ENCODE data around the gene SH3BP4. TPM values are rescaled to one million over a fixed set of nuclear protein-coding genes. Genes with fewer than 3 reads are reported as not detected.

SH3BP4 gene
- total and polyA plus RNA-seq, 2 of the 13 experiments (the other 11 are each of a cell fraction or from before 2014, with no cell fraction given): 34.6 to 99.1 TPM

DNA sequence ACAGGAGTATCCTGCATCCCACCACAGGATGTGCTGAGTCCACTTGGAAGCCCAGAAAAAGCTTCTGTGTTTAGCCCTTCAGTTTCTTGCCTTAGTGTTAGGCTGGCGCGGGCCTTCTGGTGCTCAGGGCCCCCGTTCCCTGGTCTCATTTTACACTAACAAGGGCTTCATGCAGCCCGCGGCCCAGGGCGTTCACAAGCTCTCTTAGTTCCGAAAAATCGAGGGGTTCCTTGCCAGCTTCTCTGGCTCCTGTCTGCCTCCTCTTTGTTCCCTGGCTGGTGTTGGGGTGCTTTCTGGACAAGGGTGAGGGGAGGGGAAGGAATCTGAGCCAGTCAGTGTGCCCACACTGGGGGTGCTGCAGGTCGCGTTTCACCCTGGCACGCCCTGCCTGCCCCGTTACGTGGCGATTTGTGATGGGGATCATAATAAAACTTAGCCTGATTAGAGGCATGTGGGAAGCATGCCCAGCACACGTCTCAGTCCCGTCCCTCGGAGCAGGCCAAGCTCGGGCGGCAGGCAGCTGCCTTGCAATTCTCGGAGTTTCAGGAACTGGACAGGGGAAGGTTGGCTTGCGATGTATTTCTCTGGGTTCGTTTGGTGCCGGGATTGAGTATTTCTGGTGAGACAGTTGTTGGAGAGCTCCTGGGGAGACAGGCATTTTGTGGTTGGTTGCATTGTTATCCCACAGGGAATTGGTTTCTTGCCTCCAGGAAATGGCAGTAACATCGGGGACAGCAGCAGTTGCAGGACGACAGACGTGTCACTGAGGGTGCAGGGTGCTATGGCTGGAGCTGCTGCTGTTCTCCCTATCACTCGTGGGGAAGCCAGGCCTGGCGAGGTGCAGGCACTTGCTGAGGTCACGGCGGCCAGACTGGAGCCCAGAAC lies 22.9 kb downstream of the SH3BP4 start (continued):
- TF ChIP-seq ZNF883 (CRISPR knock-in tag; IDR thresholded peaks at IDR 0.05; ENCODE audit: not compliant biosample characterization) (peak; percentile 35), KMT2B (CRISPR knock-in tag; IDR thresholded peaks at IDR 0.05) (no peak), SMC3 (IDR thresholded peaks at IDR 0.05; ENCODE audit: low read length) (no peak), IRX3 (CRISPR knock-in tag; IDR thresholded peaks at IDR 0.05; ENCODE audit: borderline replicate concordance, low read depth) (no peak), SIN3B (IDR thresholded peaks at IDR 0.05; ENCODE audit: low read length) (no peak), SSRP1 (CRISPR knock-in tag; IDR thresholded peaks at IDR 0.05) (no peak), CC2D1A (CRISPR knock-in tag; IDR thresholded peaks at IDR 0.05) (no peak), DMAP1 (CRISPR knock-in tag; IDR thresholded peaks at IDR 0.05) (no peak), MZF1 (CRISPR knock-in tag; IDR thresholded peaks at IDR 0.05; ENCODE audit: borderline replicate concordance) (no peak), ZNF598 (CRISPR knock-in tag; IDR thresholded peaks at IDR 0.05; ENCODE audit: borderline replicate concordance) (0 out of 2 replicates have a peak, but pooled peaks have one; percentile 31), SRSF4 (IDR thresholded peaks at IDR 0.05; ENCODE audit: low read depth, low read length, poor library complexity, severe bottlenecking) (no peak), TCF7 (IDR thresholded peaks at IDR 0.05; ENCODE audit: low read depth) (no peak), ZC3H13 (CRISPR knock-in tag; IDR thresholded peaks at IDR 0.05) (no peak), MAZ (IDR thresholded peaks at IDR 0.05; ENCODE audit: borderline replicate concordance, low read depth, low read length) (no peak), MAZ (CRISPR knock-in tag; IDR thresholded peaks at IDR 0.05; ENCODE audit: low read depth) (no peak), JUNB (CRISPR knock-in tag; IDR thresholded peaks at IDR 0.05; ENCODE audit: borderline replicate concordance) (no peak), ZBTB3 (CRISPR knock-in tag; IDR thresholded peaks at IDR 0.05; ENCODE audit: borderline replicate concordance, low read depth) (no peak), TBX3 (IDR thresholded peaks at IDR 0.05; ENCODE audit: borderline replicate concordance) (no peak), PRPF4 (IDR thresholded peaks at IDR 0.05; ENCODE audit: low read depth, low read length, poor library complexity, severe bottlenecking) (no peak)
- TF ChIP-seq, protein P1, sequence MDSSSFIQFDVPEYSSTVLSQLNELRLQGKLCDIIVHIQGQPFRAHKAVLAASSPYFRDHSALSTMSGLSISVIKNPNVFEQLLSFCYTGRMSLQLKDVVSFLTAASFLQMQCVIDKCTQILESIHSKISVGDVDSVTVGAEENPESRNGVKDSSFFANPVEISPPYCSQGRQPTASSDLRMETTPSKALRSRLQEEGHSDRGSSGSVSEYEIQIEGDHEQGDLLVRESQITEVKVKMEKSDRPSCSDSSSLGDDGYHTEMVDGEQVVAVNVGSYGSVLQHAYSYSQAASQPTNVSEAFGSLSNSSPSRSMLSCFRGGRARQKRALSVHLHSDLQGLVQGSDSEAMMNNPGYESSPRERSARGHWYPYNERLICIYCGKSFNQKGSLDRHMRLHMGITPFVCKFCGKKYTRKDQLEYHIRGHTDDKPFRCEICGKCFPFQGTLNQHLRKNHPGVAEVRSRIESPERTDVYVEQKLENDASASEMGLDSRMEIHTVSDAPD (CRISPR knock-in tag; IDR thresholded peaks at IDR 0.05): no peak
- TF ChIP-seq, protein P2, sequence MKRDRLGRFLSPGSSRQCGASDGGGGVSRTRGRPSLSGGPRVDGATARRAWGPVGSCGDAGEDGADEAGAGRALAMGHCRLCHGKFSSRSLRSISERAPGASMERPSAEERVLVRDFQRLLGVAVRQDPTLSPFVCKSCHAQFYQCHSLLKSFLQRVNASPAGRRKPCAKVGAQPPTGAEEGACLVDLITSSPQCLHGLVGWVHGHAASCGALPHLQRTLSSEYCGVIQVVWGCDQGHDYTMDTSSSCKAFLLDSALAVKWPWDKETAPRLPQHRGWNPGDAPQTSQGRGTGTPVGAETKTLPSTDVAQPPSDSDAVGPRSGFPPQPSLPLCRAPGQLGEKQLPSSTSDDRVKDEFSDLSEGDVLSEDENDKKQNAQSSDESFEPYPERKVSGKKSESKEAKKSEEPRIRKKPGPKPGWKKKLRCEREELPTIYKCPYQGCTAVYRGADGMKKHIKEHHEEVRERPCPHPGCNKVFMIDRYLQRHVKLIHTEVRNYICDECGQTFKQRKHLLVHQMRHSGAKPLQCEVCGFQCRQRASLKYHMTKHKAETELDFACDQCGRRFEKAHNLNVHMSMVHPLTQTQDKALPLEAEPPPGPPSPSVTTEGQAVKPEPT (CRISPR knock-in tag; IDR thresholded peaks at IDR 0.05; ENCODE audit: low read depth): no peak
- TF ChIP-seq, protein P3, sequence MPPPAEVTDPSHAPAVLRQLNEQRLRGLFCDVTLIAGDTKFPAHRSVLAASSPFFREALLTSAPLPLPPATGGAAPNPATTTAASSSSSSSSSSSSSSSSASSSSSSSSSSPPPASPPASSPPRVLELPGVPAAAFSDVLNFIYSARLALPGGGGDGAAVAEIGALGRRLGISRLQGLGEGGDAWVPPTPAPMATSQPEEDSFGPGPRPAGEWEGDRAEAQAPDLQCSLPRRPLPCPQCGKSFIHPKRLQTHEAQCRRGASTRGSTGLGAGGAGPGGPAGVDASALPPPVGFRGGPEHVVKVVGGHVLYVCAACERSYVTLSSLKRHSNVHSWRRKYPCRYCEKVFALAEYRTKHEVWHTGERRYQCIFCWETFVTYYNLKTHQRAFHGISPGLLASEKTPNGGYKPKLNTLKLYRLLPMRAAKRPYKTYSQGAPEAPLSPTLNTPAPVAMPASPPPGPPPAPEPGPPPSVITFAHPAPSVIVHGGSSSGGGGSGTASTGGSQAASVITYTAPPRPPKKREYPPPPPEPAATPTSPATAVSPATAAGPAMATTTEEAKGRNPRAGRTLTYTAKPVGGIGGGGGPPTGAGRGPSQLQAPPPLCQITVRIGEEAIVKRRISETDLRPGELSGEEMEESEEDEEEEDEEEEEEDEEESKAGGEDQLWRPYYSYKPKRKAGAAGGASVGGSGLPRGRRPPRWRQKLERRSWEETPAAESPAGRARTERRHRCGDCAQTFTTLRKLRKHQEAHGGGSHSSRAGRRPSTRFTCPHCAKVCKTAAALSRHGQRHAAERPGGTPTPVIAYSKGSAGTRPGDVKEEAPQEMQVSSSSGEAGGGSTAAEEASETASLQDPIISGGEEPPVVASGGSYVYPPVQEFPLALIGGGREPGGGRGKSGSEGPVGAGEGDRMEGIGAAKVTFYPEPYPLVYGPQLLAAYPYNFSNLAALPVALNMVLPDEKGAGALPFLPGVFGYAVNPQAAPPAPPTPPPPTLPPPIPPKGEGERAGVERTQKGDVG (CRISPR knock-in tag; IDR thresholded peaks at IDR 0.05; ENCODE audit: borderline replicate concordance): peak; percentile 18; the same call in 1 of the 2 replicates
- TF ChIP-seq, protein P4, sequence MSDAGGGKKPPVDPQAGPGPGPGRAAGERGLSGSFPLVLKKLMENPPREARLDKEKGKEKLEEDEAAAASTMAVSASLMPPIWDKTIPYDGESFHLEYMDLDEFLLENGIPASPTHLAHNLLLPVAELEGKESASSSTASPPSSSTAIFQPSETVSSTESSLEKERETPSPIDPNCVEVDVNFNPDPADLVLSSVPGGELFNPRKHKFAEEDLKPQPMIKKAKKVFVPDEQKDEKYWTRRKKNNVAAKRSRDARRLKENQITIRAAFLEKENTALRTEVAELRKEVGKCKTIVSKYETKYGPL (CRISPR knock-in tag; IDR thresholded peaks at IDR 0.05): no peak

Measured in HepG2 (cell line).